ENCODE data around the gene RAD18. TPM values are rescaled to one million over a fixed set of nuclear protein-coding genes. Genes with fewer than 3 reads are reported as not detected.

Gene RAD18
- total and polyA plus RNA-seq, 9 donors = 3.8 to 7.1 (median 5.6) TPM

GRCh38 chr3:8942746-8943488, 20.4 kb downstream of the RAD18 start:
- DNase-seq = no peak
- Histone ChIP-seq H3K4me1 (ENCODE audit: control insufficient read depth, insufficient read depth, low read length) (no peaks in the 10 kb centered on the region), H3K27ac (ENCODE audit: low read length) (no peak overlapping the region), H3K9me3 (replicated peaks; ENCODE audit: control insufficient read depth, low read depth, low read length) (peaks cover 6% of the 10 kb centered on the region), H3K27me3 (ENCODE audit: control insufficient read depth, insufficient read depth, low read length) (no peaks in the 10 kb centered on the region), H3K4me3 (ENCODE audit: low read length) (no peak overlapping the region), H3K36me3 (ENCODE audit: control insufficient read depth, insufficient read depth, low read length) (peaks cover 17% of the 10 kb centered on the region)
- WGBS (ENCODE audit: insufficient coverage) = 80% methylated on average over 1 of the region's 4 CpGs

DNA sequence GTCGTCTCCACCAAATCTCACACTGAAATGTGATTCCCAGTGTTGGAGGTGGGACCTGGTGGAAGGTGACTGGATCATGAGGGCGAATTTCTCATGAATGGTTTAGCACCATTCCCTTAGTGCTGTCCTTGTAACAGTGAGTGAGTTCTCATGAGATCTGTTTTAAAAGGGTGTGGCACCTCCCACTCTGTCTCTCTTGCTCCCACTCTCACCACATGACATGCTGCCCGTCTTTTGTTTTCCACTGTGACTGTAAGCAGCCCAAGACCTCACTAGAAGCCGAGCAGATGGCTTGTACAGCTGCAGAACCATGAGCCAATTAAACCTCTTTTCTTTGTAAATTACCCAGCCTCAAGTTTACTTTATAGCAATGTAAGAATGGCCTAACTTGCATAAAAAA, 21.2 kb downstream of the RAD18 start:
- Histone ChIP-seq H3K4me3 (ENCODE audit: low read length) (no peak overlapping the region), H3K9me3 (replicated peaks; ENCODE audit: control insufficient read depth, low read depth, low read length) (peaks cover 6% of the 10 kb centered on the region), H3K27me3 (ENCODE audit: control insufficient read depth, insufficient read depth, low read length) (no peaks in the 10 kb centered on the region), H3K36me3 (ENCODE audit: control insufficient read depth, insufficient read depth, low read length) (peaks cover 17% of the 10 kb centered on the region), H3K4me1 (ENCODE audit: control insufficient read depth, insufficient read depth, low read length) (no peaks in the 10 kb centered on the region), H3K27ac (ENCODE audit: low read length) (no peak overlapping the region)
- WGBS (ENCODE audit: insufficient coverage) = no CpG with 5 or more reads among the region's 4 CpGs
- no peak for DNase-seq

GRCh38 chr3:8938021-8938420, 25.3 kb downstream of the RAD18 start:
- DNase-seq = no peak
- H3K4me1 ChIP-seq (ENCODE audit: control insufficient read depth, insufficient read depth, low read length) = no peaks in the 10 kb centered on the region
- H3K27me3 ChIP-seq (ENCODE audit: control insufficient read depth, insufficient read depth, low read length) = no peaks in the 10 kb centered on the region
- no peak overlapping the region for H3K4me3 ChIP-seq (ENCODE audit: low read length)
- peaks cover 17% of the 10 kb centered on the region for H3K36me3 ChIP-seq (ENCODE audit: control insufficient read depth, insufficient read depth, low read length)
- peaks cover 2% of the 10 kb centered on the region for H3K9me3 ChIP-seq (replicated peaks; ENCODE audit: control insufficient read depth, low read depth, low read length)
- no peak overlapping the region for H3K27ac ChIP-seq (ENCODE audit: low read length)
- no CpG with 5 or more reads among the region's 1 CpG for WGBS (ENCODE audit: insufficient coverage)

DNA sequence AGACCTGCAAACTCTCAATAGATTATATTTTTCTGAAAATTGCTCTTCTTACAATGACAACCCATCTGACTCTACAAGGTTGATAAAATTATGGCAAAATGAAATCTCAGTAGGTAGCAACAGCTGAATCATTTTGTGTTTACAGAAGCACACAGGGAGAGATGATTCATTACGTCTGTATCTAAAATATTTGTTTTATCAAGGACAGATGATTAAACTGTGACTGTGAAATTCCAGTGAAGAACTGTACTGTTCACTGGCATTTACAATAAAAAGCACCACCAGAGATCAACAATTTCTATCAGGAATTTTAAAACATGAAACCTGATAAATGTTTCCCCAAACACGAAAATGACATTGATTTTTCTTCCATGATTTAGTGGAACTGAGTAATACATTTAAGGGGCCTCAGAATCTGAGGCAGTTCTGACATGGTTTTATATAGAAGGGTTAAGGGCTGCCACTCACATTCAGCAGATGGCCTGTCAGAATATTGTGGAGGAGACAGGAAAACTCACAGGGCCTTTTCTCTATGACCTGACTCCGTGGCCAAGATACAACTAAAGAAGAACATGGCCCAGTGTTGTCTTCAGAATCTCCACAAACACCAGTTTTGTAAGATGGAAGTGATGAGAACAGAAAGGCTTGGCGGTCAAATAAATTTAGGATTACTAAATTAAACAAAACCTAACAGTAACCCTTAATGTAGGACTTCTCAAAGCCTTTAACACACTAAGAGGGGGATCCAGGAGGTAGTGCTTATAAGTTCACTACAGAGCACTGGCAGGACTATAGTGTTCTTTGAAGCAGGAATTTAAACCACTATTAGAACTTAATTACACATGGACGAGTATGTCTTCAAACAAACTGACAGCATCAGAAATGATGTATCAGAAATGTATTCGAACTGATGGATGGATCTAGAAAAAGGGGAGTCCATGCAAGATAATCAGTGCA, 25.9 kb downstream of the RAD18 start:
- Histone ChIP-seq H3K4me3 (ENCODE audit: low read length) (no peak overlapping the region), H3K9me3 (replicated peaks; ENCODE audit: control insufficient read depth, low read depth, low read length) (no peaks in the 10 kb centered on the region), H3K4me1 (ENCODE audit: control insufficient read depth, insufficient read depth, low read length) (no peaks in the 10 kb centered on the region), H3K36me3 (ENCODE audit: control insufficient read depth, insufficient read depth, low read length) (peaks cover 16% of the 10 kb centered on the region), H3K27me3 (ENCODE audit: control insufficient read depth, insufficient read depth, low read length) (no peaks in the 10 kb centered on the region), H3K27ac (ENCODE audit: low read length) (no peak overlapping the region)
- WGBS (ENCODE audit: insufficient coverage) = no CpG with 5 or more reads among the region's 6 CpGs
- DNase-seq = no peak

GRCh38 chr3:8932507-8932906, 30.8 kb downstream of the RAD18 start:
- no peaks in the 10 kb centered on the region for H3K9me3 ChIP-seq (replicated peaks; ENCODE audit: control insufficient read depth, low read depth, low read length)
- peaks cover 2% of the 10 kb centered on the region for H3K36me3 ChIP-seq (ENCODE audit: control insufficient read depth, insufficient read depth, low read length)
- no peaks in the 10 kb centered on the region for H3K4me1 ChIP-seq (ENCODE audit: control insufficient read depth, insufficient read depth, low read length)
- H3K4me3 ChIP-seq (ENCODE audit: low read length) = no peak overlapping the region
- no peaks in the 10 kb centered on the region for H3K27me3 ChIP-seq (ENCODE audit: control insufficient read depth, insufficient read depth, low read length)
- 78% methylated on average over 1 of the region's 2 CpGs for WGBS (ENCODE audit: insufficient coverage)
- H3K27ac ChIP-seq (ENCODE audit: low read length) = no peak overlapping the region
- DNase-seq = no peak

GRCh38 chr3:8931342-8931741, 31.9 kb downstream of the RAD18 start:
- no peaks in the 10 kb centered on the region for H3K4me1 ChIP-seq (ENCODE audit: control insufficient read depth, insufficient read depth, low read length)
- no peak overlapping the region for H3K27ac ChIP-seq (ENCODE audit: low read length)
- no peaks in the 10 kb centered on the region for H3K9me3 ChIP-seq (replicated peaks; ENCODE audit: control insufficient read depth, low read depth, low read length)
- no peaks in the 10 kb centered on the region for H3K27me3 ChIP-seq (ENCODE audit: control insufficient read depth, insufficient read depth, low read length)
- peaks cover 2% of the 10 kb centered on the region for H3K36me3 ChIP-seq (ENCODE audit: control insufficient read depth, insufficient read depth, low read length)
- WGBS (ENCODE audit: insufficient coverage) = no CpG with 5 or more reads among the region's 3 CpGs
- DNase-seq = peak; percentile 32
- no peak overlapping the region for H3K4me3 ChIP-seq (ENCODE audit: low read length)

GRCh38 chr3:8929860-8930259, 33.4 kb downstream of the RAD18 start:
- no peaks in the 10 kb centered on the region for H3K27me3 ChIP-seq (ENCODE audit: control insufficient read depth, insufficient read depth, low read length)
- DNase-seq = no peak
- H3K4me3 ChIP-seq (ENCODE audit: low read length) = no peak overlapping the region
- H3K27ac ChIP-seq (ENCODE audit: low read length) = no peak overlapping the region
- H3K36me3 ChIP-seq (ENCODE audit: control insufficient read depth, insufficient read depth, low read length) = no peaks in the 10 kb centered on the region
- no peaks in the 10 kb centered on the region for H3K4me1 ChIP-seq (ENCODE audit: control insufficient read depth, insufficient read depth, low read length)
- no peaks in the 10 kb centered on the region for H3K9me3 ChIP-seq (replicated peaks; ENCODE audit: control insufficient read depth, low read depth, low read length)
- 100% methylated on average over 1 of the region's 4 CpGs for WGBS (ENCODE audit: insufficient coverage)

- peaks cover 6% of the 10 kb centered on the region for H3K36me3 ChIP-seq (ENCODE audit: control insufficient read depth, insufficient read depth, low read length)
- H3K27ac ChIP-seq (ENCODE audit: low read length) = no peak overlapping the region
- no peaks in the 10 kb centered on the region for H3K4me1 ChIP-seq (ENCODE audit: control insufficient read depth, insufficient read depth, low read length)
- 100% methylated on average over 2 of the region's 4 CpGs for WGBS (ENCODE audit: insufficient coverage)
- H3K9me3 ChIP-seq (replicated peaks; ENCODE audit: control insufficient read depth, low read depth, low read length) = no peaks in the 10 kb centered on the region
- no peak for DNase-seq
- no peaks in the 10 kb centered on the region for H3K27me3 ChIP-seq (ENCODE audit: control insufficient read depth, insufficient read depth, low read length)
- H3K4me3 ChIP-seq (ENCODE audit: low read length) = no peak overlapping the region
These were observed 48.8 kb downstream of the RAD18 start for GRCh38 chr3:8914491-8914890.

DNA sequence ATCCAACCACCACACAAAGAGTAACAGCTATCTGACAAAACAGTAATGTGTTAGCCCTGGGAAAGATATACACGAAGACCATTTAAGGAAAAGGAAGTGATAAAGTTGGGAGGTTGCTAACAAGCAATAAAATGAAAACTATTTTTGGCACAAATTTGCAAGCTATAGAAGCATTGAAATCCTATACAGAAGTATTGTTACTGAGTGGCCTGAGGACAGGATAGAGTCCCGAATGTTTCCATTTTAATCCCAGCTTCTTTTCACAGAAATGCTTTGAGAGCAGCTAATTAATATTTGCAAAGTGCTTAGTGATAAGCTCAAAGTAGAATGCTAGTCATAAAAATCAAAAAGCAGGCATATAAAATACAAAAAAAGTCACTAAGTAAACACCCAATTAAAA, 51.5 kb downstream of the RAD18 start:
- peaks cover 6% of the 10 kb centered on the region for H3K36me3 ChIP-seq (ENCODE audit: control insufficient read depth, insufficient read depth, low read length)
- H3K27me3 ChIP-seq (ENCODE audit: control insufficient read depth, insufficient read depth, low read length) = no peaks in the 10 kb centered on the region
- WGBS (ENCODE audit: insufficient coverage) = no CpG with 5 or more reads among the region's 2 CpGs

DNA sequence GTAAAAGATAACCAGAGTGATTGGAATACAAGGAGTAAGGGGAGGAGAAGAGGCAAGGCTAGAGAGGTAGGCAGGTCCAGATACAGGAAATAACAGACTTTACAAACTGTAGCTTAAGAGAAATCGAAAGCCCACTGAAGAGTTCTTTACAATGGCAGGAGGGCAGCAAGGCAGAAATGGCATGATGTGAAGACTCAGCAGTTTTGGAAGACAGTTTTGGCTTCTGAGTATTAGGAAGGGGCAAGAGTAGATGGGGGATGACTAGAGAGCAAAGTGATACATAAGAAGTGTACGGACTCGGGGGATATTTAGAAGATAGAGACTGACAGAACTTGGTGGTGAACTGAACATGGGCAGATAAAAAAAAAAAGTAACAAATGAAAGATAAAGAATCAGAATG, 54.1 kb downstream of the RAD18 start:
- WGBS (ENCODE audit: insufficient coverage) = 100% methylated on average over 3 of the region's 3 CpGs
- no peak overlapping the region for H3K4me3 ChIP-seq (ENCODE audit: low read length)
- H3K4me1 ChIP-seq (ENCODE audit: control insufficient read depth, insufficient read depth, low read length) = no peaks in the 10 kb centered on the region
- no peaks in the 10 kb centered on the region for H3K9me3 ChIP-seq (replicated peaks; ENCODE audit: control insufficient read depth, low read depth, low read length)
- H3K36me3 ChIP-seq (ENCODE audit: control insufficient read depth, insufficient read depth, low read length) = peaks cover 3% of the 10 kb centered on the region
- H3K27ac ChIP-seq (ENCODE audit: low read length) = no peak overlapping the region
- DNase-seq = no peak
- no peaks in the 10 kb centered on the region for H3K27me3 ChIP-seq (ENCODE audit: control insufficient read depth, insufficient read depth, low read length)

More for the DNA sequence above, 51.5 kb downstream of the RAD18 start:
- H3K9me3 ChIP-seq (replicated peaks; ENCODE audit: control insufficient read depth, low read depth, low read length) = no peaks in the 10 kb centered on the region
- no peak overlapping the region for H3K27ac ChIP-seq (ENCODE audit: low read length)
- H3K4me3 ChIP-seq (ENCODE audit: low read length) = no peak overlapping the region
- DNase-seq = no peak
- H3K4me1 ChIP-seq (ENCODE audit: control insufficient read depth, insufficient read depth, low read length) = no peaks in the 10 kb centered on the region
